ENCODE measurements around the gene UFD1.
A peak's percentile ranks its signal among the peaks of the same experiment; 100 is the strongest.

The UFD1 gene

GRCh38 chr22:19496324-19496630, 17.3 kb upstream of the UFD1 start:
- no peak for DNase-seq (ENCODE audit: low spot score)

GRCh38 chr22:19495562-19496323, 16.8 kb upstream of the UFD1 start:
- DNase-seq (ENCODE audit: low spot score): no peak

GRCh38 chr22:19494676-19495173, 15.7 kb upstream of the UFD1 start:
- no peak for DNase-seq (ENCODE audit: low spot score)

DNA sequence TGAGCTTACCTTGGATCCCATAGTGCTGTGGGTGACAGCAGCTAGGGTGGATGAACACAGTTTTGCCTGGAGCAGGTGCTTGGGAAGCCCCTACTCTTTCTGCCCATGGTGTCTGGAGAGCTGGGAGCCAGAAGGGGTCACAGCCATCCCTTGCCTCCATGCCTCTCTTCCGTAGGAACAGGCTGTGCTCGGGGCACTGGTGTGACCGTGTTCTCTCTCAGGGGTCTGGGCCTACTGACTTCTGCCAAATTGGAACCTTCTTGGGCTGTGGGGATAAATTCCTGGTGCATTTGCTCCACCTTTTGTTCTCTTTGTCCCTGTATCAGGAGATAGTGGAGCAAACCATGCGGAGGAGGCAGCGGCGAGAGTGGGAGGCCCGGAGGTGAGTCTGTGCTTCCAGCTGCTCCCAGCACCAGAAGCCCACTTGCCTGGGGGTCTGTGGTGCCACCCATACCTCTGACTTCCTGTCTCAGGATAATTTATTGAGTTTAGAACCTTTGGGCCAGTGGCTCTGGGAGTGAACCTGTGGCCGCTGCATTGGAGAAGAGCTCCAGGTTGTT, 15.1 kb upstream of the UFD1 start:
- DNase-seq (ENCODE audit: low spot score): no peak

GRCh38 chr22:19492504-19493174, 13.6 kb upstream of the UFD1 start:
- DNase-seq (ENCODE audit: low spot score): no peak

DNA sequence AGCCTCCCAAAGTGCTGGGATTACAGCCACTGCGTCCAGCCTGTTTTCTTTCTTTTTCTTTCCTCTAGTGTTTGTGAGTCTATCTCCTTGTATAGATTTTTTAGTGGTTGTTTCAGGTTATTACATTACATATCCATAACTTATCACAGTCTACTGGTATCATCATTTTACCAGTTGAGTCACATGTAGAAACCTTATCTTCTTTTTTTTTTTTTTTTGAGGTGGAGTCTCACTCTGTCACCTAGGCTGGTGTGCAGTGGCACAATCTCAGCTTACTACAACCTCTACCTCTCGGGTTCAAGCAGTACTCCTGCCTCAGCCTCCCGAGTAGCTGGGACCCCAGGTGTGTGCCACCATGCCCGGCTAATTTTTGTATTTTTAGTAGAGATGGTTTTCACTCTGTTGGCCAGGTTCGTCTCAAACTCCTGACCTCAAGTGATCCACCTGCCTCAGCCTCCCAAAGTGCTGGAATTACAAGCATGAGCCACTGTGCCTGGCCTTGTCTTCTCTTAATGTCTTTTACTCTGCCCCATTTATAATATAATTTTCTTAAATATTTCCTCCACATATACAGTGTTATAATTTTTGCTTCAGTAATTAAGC, 11.7 kb upstream of the UFD1 start:
- no peak for DNase-seq (ENCODE audit: low spot score)

GRCh38 chr22:19488884-19489843, 10.2 kb upstream of the UFD1 start:
- DNase-seq (ENCODE audit: low spot score): peak; percentile 42

- DNase-seq (ENCODE audit: low spot score): no peak
These were observed 9.3 kb upstream of the UFD1 start for GRCh38 chr22:19488285-19488684.

- no peak for DNase-seq (ENCODE audit: low spot score)
These were observed 4.7 kb upstream of the UFD1 start for GRCh38 chr22:19483481-19484244.

DNA sequence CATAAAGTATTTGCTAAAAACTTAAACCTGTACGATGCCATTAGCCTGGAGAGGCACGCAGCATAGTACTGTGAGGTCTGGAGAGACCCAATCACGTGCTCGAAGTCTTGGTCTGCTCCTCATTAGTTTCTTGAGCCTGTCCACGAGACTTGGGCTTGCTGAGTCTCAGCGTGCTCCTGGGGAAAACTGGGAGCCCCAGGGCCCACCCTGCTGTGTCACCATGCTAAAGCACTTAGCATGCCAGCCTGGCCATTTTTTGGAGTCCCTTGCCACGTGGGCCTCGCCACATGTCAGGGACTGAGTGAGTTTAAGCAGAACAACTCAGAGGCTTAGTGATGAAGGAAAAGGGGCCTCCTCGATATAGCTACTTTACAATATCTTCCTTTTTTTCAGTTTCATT, 3.3 kb upstream of the UFD1 start:
- DNase-seq (ENCODE audit: low spot score): no peak

DNA sequence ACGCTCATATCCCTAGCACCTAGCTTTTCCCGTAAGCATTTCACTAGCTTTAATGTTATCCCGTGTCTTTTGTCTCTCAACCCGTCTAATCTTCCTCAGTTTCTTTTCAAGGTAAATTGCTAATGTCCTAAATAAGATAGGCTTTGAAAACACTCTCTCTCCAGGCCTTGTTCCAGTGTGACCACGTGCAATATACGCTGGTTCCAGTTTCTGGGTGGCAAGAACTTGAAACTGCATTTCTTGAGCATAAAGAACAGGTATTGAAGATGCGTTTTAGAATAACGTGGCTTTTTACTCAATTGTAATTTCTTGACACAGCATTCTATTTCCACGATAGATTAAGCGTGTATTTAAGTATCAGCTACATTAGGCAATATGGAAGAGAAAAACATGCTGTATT, 1.8 kb upstream of the UFD1 start:
- DNase-seq (ENCODE audit: low spot score): no peak

- no peak for DNase-seq (ENCODE audit: low spot score)
These were observed 1.2 kb upstream of the UFD1 start for GRCh38 chr22:19480173-19480568.

GRCh38 chr22:19479355-19480172, 571 bp upstream of the UFD1 start, which contains the start of gene CDC45:
CDC45 (plus strand) TSS chr22:19479920; CDS start chr22:19479969, 49 bp downstream.
- DNase-seq (ENCODE audit: low spot score): peak; percentile 98

GRCh38 chr22:19478045-19478900, 720 bp downstream of the UFD1 start:
- no peak for DNase-seq (ENCODE audit: low spot score)

GRCh38 chr22:19477321-19478044, 1.5 kb downstream of the UFD1 start:
- no peak for DNase-seq (ENCODE audit: low spot score)

GRCh38 chr22:19476023-19476422, 3.0 kb downstream of the UFD1 start:
- DNase-seq (ENCODE audit: low spot score): no peak

- no peak for DNase-seq (ENCODE audit: low spot score)
These were observed 5.4 kb downstream of the UFD1 start for GRCh38 chr22:19473578-19473977.

GRCh38 chr22:19472233-19472632, 6.8 kb downstream of the UFD1 start:
- DNase-seq (ENCODE audit: low spot score): no peak
